SHP77 (cell line): ENCODE results near the gene LRRC52.
"Not testable (repeated sequence)": the region's sequence is repeated elsewhere in the genome, so short reads cannot be mapped to it uniquely, and the experiment has no call there.

Experiments used
- DNase-seq, 2 experiments: peaks; one replicate each; lab custom pipeline; 2025; lab: John Stamatoyannopoulos, UW

LRRC52 gene

DNA sequence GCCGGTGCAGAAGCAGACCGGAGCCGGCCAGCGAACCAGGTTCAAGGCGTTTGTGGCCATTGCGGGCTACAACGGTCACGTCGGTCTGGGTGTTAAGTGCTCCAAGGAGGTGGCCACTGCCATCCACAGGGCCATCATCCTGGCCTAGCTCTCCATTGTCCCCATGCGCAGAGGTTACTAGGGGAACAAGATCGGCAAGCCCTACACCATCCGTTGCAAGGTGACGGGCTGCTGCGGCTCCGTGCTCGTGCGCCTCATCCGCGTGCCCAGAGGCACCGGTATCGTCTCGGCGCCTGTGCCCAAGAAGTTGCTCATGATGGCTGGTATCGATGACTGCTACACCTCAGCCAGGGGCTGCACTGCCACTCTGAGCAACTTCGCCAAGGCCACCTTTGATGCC lies 38.1 kb downstream of the LRRC52 start:
- DNase-seq = no peak

DNA sequence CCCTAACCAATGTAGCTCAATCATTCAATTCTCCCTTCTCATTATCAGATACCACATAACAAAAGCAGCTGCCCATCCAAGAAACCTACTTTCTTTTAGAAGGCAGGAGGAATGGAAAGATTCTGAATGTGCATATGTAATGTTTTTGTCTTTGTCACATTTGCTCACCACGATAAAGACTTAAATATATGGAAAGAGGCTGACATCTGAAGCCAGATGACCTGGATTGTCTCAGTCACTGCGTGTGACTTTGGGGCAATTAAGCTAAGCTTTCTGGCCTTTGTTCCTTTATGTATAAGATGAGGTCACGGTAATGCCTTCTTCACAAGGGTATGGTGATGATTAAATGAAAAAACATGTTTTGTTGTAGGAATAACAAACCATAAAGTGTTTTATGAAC lies 42.6 kb downstream of the LRRC52 start:
- DNase-seq = no peak

DNA sequence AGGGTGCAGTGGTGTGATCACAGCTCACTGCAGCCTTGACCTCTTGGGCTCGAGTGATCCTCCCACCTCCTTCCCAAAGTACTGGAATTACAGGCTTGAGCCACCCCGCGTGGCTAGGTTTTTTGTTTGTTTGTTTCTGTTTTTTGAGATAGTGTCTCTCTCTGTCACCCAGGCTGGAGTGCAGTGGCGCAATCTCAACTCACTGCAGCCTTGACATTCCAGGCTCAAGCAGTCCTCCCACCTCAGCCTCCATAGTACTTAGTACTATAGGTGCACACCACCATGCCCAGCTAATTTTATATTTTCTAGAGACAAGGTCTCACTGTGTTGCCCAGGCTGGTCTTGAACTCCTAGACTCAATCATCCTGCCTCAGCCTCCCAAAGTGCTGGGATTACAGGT lies 47.6 kb downstream of the LRRC52 start:
- DNase-seq = not testable (repeated sequence)

DNA sequence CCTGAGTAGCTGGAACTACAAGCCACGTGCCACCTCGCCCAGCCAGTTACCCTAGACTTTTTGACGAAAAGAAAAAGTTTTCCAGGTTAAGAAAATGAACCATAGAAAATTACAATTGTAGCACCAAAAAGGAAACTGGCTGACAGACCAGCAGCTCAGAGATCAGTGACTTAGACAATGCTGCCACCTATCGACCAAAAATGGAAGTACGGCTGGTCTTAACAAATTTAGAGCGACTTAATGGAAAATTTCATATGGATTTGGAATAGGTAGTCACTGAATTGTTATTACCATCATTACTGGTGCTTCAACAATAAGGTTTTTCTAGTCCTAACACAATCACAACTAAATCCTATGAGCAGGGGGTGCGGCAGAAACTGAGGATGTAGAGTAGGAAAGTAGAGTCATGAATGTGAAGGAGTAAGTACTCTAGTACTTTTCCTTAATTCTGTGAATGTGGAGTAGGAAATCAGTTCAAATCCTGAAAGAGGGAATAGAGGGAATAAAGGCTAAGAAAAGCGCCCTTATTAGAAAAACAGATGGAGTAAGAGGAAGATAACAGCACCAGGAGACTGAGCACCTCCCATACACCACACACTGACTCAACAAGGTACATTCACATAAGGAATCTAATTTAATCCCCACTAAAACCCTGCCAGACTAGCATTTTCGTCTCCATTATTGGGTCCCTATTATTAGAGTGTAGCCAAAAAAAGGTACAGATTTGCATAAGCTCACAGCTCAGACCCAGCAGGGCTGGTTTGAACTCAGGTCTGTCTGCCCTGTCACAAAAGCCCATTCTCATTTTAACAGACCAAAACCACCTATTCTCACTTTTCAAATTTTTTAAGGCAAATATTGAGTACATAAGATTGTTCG lies 49.4 kb downstream of the LRRC52 start:
- peak; percentile 34 to 62 for DNase-seq

DNA sequence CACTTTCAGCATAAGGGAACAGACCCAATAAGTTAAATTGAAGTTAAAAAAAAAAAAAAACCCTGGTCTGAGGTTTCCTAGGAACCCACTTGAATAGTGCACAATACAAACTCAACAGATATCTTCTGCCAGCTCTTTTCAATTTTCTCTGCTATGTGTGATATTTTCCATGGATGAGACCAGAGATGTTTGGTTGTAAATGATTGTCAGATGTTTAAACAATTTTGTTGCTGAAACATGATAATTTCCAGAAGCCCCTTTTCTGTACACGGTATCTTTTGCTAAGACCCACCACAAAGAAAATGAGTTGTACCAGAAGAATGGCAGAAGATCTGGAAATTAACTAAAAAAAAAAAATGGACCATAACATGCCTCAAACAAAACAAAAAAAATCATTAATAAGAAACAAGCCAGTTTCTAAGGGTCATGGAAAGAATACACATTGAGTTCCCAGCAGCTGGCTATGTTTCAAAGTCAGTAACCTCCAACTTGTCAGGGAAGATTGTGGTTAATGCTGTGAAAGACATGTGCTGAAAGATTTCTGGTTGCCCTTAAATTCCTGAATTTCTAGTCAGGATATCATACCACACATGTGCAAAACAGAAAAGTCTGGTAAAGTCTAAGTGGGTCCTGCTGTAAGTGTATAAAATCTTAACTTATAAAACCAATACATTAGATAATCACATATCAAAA lies 51.6 kb downstream of the LRRC52 start:
- no peak for DNase-seq

DNA sequence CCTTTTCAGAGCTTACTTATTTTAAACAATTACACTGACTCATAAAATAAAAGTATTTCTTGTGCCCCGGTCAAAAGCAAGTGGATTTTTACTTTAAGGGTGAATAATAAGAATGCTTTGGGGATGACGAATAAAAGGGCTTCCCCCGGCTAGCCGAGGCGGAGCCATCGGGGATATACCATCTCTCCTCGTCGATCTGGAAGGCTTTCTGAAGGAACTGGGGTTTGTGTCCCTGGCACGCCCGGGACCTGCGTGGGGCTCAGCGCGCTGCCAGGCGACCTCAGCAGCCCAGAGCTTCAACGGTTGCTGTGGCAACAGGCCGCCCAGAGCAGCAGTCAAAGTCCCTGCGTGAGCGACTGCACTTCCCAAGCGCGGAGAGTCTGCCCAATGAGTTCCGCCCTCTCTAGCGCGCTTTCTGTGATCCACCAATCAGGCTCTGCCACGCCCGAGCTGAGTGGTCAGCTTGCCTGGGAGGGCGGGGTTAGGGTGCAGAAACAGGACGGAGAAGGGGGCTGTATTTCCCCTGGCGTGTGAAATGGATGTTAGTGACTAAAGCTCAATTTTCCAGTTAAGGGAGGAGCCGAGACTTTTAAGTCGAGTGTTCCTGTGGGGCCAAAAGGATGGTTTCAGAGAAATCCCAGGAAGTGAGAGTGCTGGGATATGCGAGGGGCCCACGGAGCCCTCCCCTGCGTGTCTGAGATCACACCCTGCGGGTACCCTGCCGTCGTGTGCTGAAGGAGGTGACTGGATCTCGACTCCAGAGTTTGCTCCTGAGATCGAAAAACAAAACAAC lies 54.3 kb downstream of the LRRC52 start:
- DNase-seq = peak; percentile 96 to 98

DNA sequence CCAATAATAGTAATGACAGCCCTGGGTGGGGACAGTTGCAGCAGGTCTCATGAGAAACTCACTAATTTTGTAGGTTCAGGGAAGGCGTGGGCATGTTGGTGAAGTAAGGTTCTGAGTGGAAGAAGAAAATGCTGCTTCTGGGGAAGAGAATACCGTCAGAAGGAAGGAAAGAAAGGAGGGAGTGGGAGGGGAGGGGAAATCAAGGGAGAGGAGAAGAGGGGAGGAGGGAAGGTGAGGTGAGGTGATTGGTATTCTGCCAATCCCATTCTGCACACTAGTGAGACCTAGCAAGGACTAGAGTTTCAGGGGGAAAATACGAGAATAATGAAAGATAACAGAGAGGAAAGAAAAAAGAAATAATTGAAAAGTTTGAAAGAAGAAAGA lies 54.9 kb downstream of the LRRC52 start:
- DNase-seq = no peak

DNA sequence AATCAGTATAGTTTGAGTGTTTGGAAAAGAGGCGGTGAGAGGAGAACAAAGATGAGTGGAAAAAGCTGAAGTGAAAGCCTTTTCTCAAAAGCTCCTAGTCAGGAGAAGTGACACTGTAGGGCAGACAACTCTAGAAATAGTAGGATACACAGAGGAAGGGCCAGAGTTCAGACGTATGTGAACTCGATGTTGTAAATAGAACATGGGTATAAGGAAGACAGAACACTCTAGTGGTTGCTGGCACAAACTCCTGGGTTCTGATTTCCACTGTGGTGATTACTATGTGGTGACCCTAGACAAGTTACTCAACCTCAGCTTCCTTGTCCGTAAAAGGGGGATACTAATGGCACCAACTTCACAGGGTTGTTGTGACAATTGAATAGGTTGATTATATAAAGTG lies 57.0 kb downstream of the LRRC52 start:
- DNase-seq = no peak

DNA sequence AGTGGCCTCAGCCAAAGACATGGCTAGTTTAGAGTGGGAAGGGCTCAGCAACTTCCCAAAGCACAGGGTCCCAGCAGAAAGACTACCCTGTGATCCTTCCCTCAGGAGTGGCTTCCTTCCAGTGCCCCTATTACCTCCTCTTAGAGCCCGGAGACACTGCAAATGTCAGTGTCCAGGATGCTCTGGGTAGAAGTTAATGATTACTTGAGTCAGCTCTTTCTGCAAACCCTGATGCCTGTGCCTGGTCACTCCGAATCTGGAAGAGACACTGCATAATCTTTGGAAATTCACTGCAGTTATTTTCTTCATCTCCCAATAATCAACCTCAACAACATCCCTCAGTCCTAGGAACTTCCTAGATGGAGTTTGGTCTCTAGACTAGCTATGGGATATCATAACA lies 60.0 kb downstream of the LRRC52 start:
- no peak for DNase-seq

DNA sequence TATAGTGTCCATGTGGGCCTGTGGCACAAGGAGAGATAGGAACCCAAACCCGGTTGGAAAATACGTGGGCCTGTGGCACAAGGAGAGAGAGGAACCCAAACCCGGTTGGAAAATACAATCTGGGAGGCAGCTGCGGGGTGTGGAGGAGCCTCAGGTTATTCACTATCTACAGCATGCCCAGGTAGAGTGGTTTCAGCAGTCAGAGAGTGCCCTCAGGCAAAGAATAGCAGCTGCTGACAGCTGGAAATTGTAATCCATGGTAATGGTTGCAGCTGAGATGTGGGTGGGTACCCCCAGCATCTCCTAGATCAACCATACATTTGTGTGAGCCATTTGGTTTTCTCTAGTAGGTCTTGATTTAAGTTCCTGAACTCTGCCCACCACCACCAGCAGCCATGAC lies 61.4 kb downstream of the LRRC52 start:
- no peak for DNase-seq

DNA sequence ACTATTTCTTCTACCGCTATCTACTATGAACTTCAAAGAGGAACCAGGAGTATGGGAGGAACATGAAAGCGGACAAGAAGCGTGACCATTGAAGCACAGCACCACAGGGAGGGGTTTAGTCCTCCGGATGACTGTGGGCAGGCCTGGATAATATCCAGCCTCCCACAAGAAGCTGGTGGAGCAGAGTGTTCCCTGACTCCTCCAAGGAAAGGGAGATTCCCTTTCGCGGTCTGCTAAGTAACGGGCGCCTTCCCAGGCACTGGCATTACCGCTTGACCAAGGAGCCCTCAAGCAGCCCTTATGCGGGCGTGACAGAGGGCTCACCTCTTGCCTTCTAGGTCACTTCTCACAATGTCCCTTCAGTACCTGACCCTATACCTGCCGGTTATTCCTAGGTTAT lies 62.9 kb downstream of the LRRC52 start:
- not testable (repeated sequence) for DNase-seq

DNA sequence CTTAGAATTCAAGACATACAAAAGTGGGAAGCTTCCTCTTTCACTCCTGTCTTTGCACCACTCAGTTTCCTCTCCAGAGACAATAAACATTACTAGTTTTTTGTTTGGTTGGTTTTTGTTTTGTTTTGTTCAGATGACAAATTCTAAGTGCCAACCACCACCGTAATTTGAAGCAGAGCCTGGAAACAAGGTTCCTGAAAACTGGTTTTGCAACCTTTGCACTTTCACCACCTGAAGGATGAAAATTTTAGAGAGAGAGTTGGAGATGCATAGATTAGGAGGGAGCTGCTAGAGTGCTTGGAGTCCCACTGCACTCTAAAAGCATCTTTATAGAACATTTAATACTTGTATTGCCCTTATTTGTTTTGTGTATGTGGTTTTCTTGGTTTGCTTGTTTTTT lies 67.1 kb downstream of the LRRC52 start:
- DNase-seq = no peak

DNA sequence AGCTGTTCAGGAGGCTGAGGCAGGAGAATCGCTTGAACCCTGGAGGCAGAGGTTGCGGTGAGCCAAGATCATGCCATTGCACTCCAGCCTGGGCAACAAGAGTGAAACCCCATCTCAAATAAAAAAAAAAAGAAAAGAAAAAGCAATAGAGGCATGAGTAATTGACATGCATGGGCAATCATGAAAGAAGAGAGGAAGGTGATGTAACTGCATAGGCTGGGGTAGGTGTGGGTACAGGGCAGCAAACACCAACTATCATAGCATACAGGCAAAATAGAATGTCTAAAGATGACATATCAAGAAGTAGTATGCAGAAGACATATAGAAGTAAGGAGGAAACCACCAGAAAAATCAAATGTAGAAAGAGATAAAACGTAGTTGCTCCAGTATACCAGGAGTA lies 68.3 kb downstream of the LRRC52 start:
- DNase-seq = no peak
